ENCODE measurements around the gene PADI2. TPM values are rescaled to one million over a fixed set of nuclear protein-coding genes. Genes with fewer than 3 reads are reported as not detected.

The PADI2 gene
- total and polyA plus RNA-seq, 2 donors (not counting 3 experiments of a cell fraction or from before 2014, with no cell fraction given) = not detected

DNA sequence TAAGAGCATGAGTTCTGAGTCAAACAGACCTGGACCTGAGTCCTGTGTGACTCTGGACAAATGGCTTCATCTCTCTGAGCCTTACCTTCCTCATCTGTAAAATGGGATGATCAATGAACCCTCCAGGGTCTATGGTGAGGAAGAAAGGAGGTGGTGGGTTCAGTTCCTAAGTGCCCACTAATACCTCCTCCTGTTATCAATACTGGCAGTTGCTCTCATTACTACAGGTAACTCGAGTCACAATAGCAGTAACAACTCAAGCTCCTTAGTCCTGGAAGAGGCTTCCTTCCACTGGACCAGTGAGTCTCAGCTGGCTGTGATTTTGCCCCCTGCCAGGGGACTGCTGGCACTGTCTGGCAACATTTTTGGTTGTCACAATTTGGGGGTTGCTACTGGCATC is 2.6 kb downstream of the PADI2 start:
- BruUV-seq (replicated peaks) = no TSS peak
- H3K27me3 ChIP-seq (ENCODE audit: control insufficient read depth in 2 of 2, insufficient read depth in 2 of 2, low read length in 2 of 2) = peaks cover 20 to 22% of the 10 kb centered on the region in 2 experiments

More for the DNA sequence above, 2.6 kb downstream of the PADI2 start:
- dilution Hi-C loops (cut with MboI; ENCODE audit: extremely low pct_ligation_motif_present, low sequenced_read_pairs) = no loop called here
- Histone ChIP-seq H3K27ac (ENCODE audit: insufficient read depth, low read depth, low read length) (no peak overlapping the region), H3K4me2 (ENCODE audit: insufficient read depth, low read length) (no peak overlapping the region), H3K36me3 (ENCODE audit: control insufficient read depth in 2 of 2, extremely low read depth in 1 of 2, insufficient read depth in 2 of 2, low read length in 2 of 2) (no peaks in the 10 kb centered on the region), H2AFZ (ENCODE audit: low read depth, low read length) (no peak overlapping the region), H3K9ac (replicated peaks; ENCODE audit: extremely low read depth, insufficient read depth, low read length) (no peak overlapping the region), H3K79me2 (ENCODE audit: control insufficient read depth, insufficient read depth, low read length) (no peaks in the 10 kb centered on the region), H3K4me1 (ENCODE audit: control insufficient read depth, extremely low read depth, insufficient read depth, low read length) (peaks cover 5% of the 10 kb centered on the region), H3K9me1 (replicated peaks; ENCODE audit: control insufficient read depth, extremely low read depth, insufficient read depth, low read length) (no peaks in the 10 kb centered on the region), H3K4me3 (replicated peaks in 1 of 3; ENCODE audit: insufficient read depth in 1 of 3, low read depth in 1 of 3, low read length in 3 of 3) (no peak overlapping the region), H3K9me3 (replicated peaks; ENCODE audit: control insufficient read depth, insufficient read depth, low read length) (no peaks in the 10 kb centered on the region), H4K20me1 (replicated peaks; ENCODE audit: control insufficient read depth, extremely low read depth, insufficient read depth, low read length) (no peaks in the 10 kb centered on the region)
- no peak for FAIRE-seq
- intact Hi-C loops (cut with micrococcal nuclease) = no loop called here
- CTCF ChIA-PET = no interaction called here
- no peak for DNase-seq (ENCODE audit: low read depth, low spot score)
- POLR2A ChIA-PET = no interaction called here
- TF ChIP-seq GATA2 (IDR thresholded peaks at IDR 0.05; ENCODE audit: insufficient read depth, insufficient read length, low read depth, low read length) (no peak), MYC (IDR thresholded peaks at IDR 0.05; ENCODE audit: low read depth, low read length) (no peak), JUN (IDR thresholded peaks at IDR 0.05; ENCODE audit: borderline replicate concordance, insufficient read depth, insufficient read length, low read depth) (no peak), EZH2 (IDR thresholded peaks at IDR 0.05; ENCODE audit: borderline replicate concordance, low read depth, low read length, severe bottlenecking) (no peak), POLR2AphosphoS5 (IDR thresholded peaks at IDR 0.05; ENCODE audit: insufficient read depth, low read depth, low read length) (no peak), FOS (IDR thresholded peaks at IDR 0.05; ENCODE audit: borderline replicate concordance, insufficient read depth, low read length) (no peak), POLR2A (IDR thresholded peaks at IDR 0.05; ENCODE audit: low read depth, low read length) (no peak)
- TF ChIP-seq, protein P1, sequence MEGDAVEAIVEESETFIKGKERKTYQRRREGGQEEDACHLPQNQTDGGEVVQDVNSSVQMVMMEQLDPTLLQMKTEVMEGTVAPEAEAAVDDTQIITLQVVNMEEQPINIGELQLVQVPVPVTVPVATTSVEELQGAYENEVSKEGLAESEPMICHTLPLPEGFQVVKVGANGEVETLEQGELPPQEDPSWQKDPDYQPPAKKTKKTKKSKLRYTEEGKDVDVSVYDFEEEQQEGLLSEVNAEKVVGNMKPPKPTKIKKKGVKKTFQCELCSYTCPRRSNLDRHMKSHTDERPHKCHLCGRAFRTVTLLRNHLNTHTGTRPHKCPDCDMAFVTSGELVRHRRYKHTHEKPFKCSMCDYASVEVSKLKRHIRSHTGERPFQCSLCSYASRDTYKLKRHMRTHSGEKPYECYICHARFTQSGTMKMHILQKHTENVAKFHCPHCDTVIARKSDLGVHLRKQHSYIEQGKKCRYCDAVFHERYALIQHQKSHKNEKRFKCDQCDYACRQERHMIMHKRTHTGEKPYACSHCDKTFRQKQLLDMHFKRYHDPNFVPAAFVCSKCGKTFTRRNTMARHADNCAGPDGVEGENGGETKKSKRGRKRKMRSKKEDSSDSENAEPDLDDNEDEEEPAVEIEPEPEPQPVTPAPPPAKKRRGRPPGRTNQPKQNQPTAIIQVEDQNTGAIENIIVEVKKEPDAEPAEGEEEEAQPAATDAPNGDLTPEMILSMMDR (IDR thresholded peaks at IDR 0.05; ENCODE audit: extremely low read depth in 1 of 2, insufficient read depth in 1 of 2, low read depth in 1 of 2, low read length in 2 of 2) = no peak
- TF ChIP-seq, protein P2, sequence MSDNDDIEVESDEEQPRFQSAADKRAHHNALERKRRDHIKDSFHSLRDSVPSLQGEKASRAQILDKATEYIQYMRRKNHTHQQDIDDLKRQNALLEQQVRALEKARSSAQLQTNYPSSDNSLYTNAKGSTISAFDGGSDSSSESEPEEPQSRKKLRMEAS (IDR thresholded peaks at IDR 0.05; ENCODE audit: insufficient read depth, insufficient read length) = no peak
